IPS-20b (cell line): ENCODE results near the gene IL20RA.
A peak's percentile ranks its signal among the peaks of the same experiment; 100 is the strongest.

Source experiments
- H3K27ac ChIP-seq: one replicate; pipeline ENCODE4 v1.5.1; 2013; ENCODE audit warnings: low read length
- H3K27me3 ChIP-seq: 2 replicates; pipeline ENCODE4 v1.6.1; 2013; ENCODE audit warnings: mild to moderate bottlenecking, low read length, inconsistent platforms; ENCODE audit not compliant: insufficient read depth
- H3K36me3 ChIP-seq: 2 replicates; pipeline ENCODE4 v1.6.1; 2013; ENCODE audit warnings: low read depth, mild to moderate bottlenecking, inconsistent platforms, low read length, moderate library complexity; ENCODE audit not compliant: insufficient read depth
- H3K4me1 ChIP-seq: 2 replicates; pipeline ENCODE4 v1.6.1; 2013; ENCODE audit warnings: mild to moderate bottlenecking, control low read depth, inconsistent platforms, low read length, moderate library complexity; ENCODE audit not compliant: insufficient read depth
- H3K4me3 ChIP-seq: 2 replicates; pipeline ENCODE4 v1.5.1; 2013; ENCODE audit warnings: mild to moderate bottlenecking, low read length, inconsistent platforms
- H3K9ac ChIP-seq: 2 replicates; pipeline ENCODE4 v1.6.1; 2013; ENCODE audit warnings: low read depth, mild to moderate bottlenecking, inconsistent platforms, low read length, moderate library complexity
- H3K9me3 ChIP-seq: 2 replicates; pipeline ENCODE4 v1.6.1; 2013; ENCODE audit warnings: mild to moderate bottlenecking, low read depth, low read length, inconsistent platforms; ENCODE audit not compliant: insufficient read depth

The IL20RA gene

DNA sequence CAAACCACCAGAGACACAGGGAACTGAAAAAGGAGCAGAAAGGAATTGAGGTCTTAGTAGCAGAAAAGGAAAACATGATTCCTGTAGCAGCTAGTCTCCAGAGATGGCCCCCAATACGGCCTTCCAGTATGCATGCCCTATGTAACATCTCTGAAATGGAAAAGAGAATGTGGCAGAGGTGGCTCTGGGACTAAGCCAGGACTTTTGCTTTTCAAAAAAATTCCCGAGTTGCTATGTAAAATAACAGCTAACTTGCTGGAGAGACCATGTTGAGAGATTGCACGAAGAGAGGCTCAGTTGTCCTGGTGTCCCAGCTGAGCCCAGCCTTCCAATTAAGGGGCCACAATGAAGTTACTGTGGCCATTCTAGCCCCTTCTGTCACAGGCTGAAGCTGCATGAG is 27.7 kb downstream of the IL20RA start:
- no peaks in the 10 kb centered on the region; the same call in 1 of the 2 replicates for H3K9me3 ChIP-seq
- H3K27ac ChIP-seq: no peak overlapping the region
- H3K36me3 ChIP-seq: no peaks in the 10 kb centered on the region
- no peak overlapping the region for H3K9ac ChIP-seq
- 0 out of 2 replicates have a peak, but pooled peaks cover 4% of the 10 kb centered on the region for H3K4me1 ChIP-seq
- no peak overlapping the region for H3K4me3 ChIP-seq
- H3K27me3 ChIP-seq: no peaks in the 10 kb centered on the region

DNA sequence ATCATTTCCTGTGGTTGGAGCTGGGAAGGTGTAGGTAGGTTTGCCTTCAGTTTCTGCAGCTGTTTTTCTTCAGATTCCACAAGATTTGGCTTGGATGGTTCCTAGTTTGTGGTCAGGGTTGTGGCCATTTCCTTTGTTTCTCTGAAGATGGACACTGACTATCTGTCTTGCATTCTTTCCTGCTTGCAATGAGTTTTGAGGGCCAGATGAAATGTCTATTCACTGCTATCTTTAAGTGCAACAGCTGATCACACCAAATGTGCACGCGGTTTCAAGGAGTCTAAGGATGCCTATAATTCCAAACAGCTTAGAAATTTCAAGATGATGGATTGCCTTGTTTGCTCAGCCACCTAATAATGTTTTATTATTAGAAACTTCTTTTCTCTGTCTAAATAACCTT is 28.4 kb downstream of the IL20RA start:
- Histone ChIP-seq H3K27ac (no peak overlapping the region), H3K27me3 (no peaks in the 10 kb centered on the region), H3K4me1 (0 out of 2 replicates have a peak, but pooled peaks cover 4% of the 10 kb centered on the region), H3K9ac (no peak overlapping the region), H3K36me3 (no peaks in the 10 kb centered on the region), H3K4me3 (no peak overlapping the region), H3K9me3 (no peaks in the 10 kb centered on the region; the same call in 1 of the 2 replicates)

DNA sequence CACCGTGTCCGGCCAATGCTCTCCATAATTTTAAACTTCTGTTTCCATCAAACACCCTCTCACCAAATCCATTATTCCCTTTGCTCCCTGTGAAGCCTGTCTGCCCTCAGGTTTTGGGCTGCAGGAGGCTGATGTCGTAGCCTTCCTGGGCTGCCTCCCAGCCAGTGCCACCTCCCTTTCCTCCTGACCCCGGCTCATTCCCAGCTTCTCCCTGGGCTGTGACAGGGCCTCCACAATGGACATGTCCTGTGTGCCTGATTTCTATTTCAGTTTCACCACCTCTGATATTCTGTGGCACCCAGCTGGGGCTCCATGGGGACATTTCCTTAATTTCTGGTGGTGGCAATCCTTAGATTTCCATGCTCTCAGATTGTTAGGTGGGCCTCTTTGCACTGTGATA is 28.8 kb downstream of the IL20RA start:
- H3K4me3 ChIP-seq: no peak overlapping the region
- no peaks in the 10 kb centered on the region for H3K27me3 ChIP-seq
- no peaks in the 10 kb centered on the region; the same call in 1 of the 2 replicates for H3K9me3 ChIP-seq
- H3K27ac ChIP-seq: no peak overlapping the region
- 0 out of 2 replicates have a peak, but pooled peaks cover 4% of the 10 kb centered on the region for H3K4me1 ChIP-seq
- no peaks in the 10 kb centered on the region for H3K36me3 ChIP-seq
- H3K9ac ChIP-seq: no peak overlapping the region

GRCh38 chr6:137013738-137014602 is 30.8 kb downstream of the IL20RA start:
- no peak overlapping the region for H3K4me3 ChIP-seq
- H3K27me3 ChIP-seq: no peaks in the 10 kb centered on the region
- H3K4me1 ChIP-seq: 0 out of 2 replicates have a peak, but pooled peaks cover 4% of the 10 kb centered on the region
- no peak overlapping the region for H3K27ac ChIP-seq
- H3K9ac ChIP-seq: no peak overlapping the region
- H3K36me3 ChIP-seq: no peaks in the 10 kb centered on the region
- H3K9me3 ChIP-seq: no peaks in the 10 kb centered on the region

DNA sequence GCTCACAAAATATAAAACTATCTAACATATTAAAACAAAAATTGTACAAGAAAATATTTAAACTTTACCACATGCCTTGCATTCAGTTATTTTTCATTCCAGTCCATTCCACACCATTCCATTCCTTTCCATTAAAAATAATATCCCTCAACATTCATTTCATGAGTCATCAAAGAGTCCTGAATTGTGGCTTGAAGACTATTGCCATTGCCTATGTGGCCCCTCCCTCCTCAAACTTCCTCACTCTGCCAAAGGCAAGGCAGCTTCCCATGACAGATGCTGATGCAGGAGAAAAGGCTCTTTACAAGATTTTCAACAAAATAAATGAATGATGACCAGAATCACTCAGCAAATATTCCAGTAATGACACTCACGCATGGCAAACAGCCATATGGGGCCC is 31.7 kb downstream of the IL20RA start:
- no peaks in the 10 kb centered on the region for H3K27me3 ChIP-seq
- H3K36me3 ChIP-seq: no peaks in the 10 kb centered on the region
- no peak overlapping the region for H3K9ac ChIP-seq
- H3K9me3 ChIP-seq: no peaks in the 10 kb centered on the region
- H3K4me1 ChIP-seq: 0 out of 2 replicates have a peak, but pooled peaks cover 4% of the 10 kb centered on the region
- H3K27ac ChIP-seq: no peak overlapping the region
- H3K4me3 ChIP-seq: no peak overlapping the region

DNA sequence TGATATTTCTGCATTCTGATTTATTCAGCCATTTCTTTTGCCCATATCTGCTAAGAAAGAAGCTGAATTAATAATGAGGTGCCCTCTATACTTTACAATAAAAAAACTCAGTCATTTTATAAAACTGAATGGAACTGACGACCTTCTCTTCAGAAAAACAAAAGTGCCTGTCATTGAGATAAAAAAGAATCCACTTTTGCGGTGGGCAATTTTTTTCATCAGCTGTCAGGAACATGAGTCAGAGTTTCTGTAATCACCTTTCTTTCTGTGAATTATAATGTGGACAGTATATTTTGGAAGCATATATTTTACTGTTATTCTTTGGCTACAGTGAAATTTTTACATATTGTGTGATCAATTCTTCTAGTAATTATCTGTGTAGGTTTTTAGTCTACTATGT is 33.4 kb downstream of the IL20RA start:
- no peaks in the 10 kb centered on the region for H3K36me3 ChIP-seq
- no peaks in the 10 kb centered on the region for H3K4me1 ChIP-seq
- no peak overlapping the region for H3K9ac ChIP-seq
- no peaks in the 10 kb centered on the region for H3K27me3 ChIP-seq
- no peak overlapping the region for H3K27ac ChIP-seq
- no peak overlapping the region for H3K4me3 ChIP-seq
- no peaks in the 10 kb centered on the region for H3K9me3 ChIP-seq

- Histone ChIP-seq H3K27me3 (no peaks in the 10 kb centered on the region), H3K27ac (no peak overlapping the region), H3K4me3 (no peak overlapping the region), H3K9me3 (no peaks in the 10 kb centered on the region), H3K36me3 (no peaks in the 10 kb centered on the region), H3K9ac (no peak overlapping the region), H3K4me1 (no peaks in the 10 kb centered on the region)
Observed at GRCh38 chr6:137010128-137010718, 34.5 kb downstream of the IL20RA start.

DNA sequence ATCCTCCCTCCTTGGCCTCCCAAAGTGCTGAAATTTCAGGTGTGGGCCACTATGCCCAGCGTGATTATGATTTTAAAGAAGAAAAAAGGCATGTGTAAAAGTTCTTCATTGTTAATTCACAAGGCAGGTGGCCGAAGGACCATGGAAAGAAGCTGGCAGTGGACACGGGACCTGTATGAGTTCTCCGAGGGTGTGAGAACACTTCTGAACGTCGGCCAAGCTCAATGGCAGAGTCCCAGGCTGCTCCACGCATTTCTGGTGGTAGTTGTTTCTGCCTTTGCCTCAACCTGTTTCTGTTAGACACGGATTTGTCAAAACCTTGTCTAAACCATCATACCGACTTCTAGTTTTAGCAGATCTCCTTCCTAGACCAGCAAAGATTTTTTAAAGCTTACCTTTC is 36.6 kb downstream of the IL20RA start:
- Histone ChIP-seq H3K4me3 (no peak overlapping the region), H3K9me3 (no peaks in the 10 kb centered on the region), H3K27ac (no peak overlapping the region), H3K36me3 (no peaks in the 10 kb centered on the region), H3K27me3 (peaks cover 6% of the 10 kb centered on the region), H3K9ac (no peak overlapping the region), H3K4me1 (no peaks in the 10 kb centered on the region)

- Histone ChIP-seq H3K9me3 (no peaks in the 10 kb centered on the region), H3K27ac (no peak overlapping the region), H3K4me1 (peaks cover 14% of the 10 kb centered on the region; the same call in 1 of the 2 replicates), H3K4me3 (no peak overlapping the region), H3K9ac (no peak overlapping the region), H3K27me3 (peaks cover 12% of the 10 kb centered on the region), H3K36me3 (no peaks in the 10 kb centered on the region)
Observed at GRCh38 chr6:137006056-137006455, 38.7 kb downstream of the IL20RA start.

DNA sequence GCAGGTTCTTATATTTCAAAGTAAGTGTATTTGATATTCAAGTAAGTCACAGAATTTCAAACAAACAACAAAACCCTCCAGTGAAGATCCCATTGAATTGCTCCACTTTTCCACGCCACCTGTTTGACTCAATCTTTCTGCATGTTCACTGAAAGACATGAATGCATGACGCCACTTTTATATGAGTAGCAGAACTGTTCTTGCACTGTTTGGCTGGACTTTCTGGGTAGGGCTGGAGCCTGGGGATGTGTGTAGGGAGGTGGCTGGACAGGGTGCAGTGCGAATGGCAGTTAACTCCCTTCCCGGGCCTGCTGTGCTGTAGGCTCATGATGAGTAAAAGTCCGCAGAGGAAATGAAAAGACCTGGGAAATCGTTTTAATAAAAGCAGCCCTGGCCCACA is 39.7 kb downstream of the IL20RA start:
- Histone ChIP-seq H3K36me3 (no peaks in the 10 kb centered on the region), H3K9me3 (no peaks in the 10 kb centered on the region), H3K27me3 (peaks cover 12% of the 10 kb centered on the region), H3K9ac (no peak overlapping the region), H3K27ac (no peak overlapping the region), H3K4me1 (peaks cover 16% of the 10 kb centered on the region; the same call in 1 of the 2 replicates), H3K4me3 (no peak overlapping the region)

GRCh38 chr6:137002505-137002904 is 42.3 kb downstream of the IL20RA start:
- peaks cover 16% of the 10 kb centered on the region; the same call in 1 of the 2 replicates for H3K4me1 ChIP-seq
- no peaks in the 10 kb centered on the region for H3K36me3 ChIP-seq
- no peaks in the 10 kb centered on the region for H3K9me3 ChIP-seq
- peak overlapping the region; percentile 51; the same call in 1 of the 2 replicates for H3K4me3 ChIP-seq
- no peak overlapping the region for H3K27ac ChIP-seq
- H3K27me3 ChIP-seq: peaks cover 12% of the 10 kb centered on the region
- no peak overlapping the region for H3K9ac ChIP-seq

DNA sequence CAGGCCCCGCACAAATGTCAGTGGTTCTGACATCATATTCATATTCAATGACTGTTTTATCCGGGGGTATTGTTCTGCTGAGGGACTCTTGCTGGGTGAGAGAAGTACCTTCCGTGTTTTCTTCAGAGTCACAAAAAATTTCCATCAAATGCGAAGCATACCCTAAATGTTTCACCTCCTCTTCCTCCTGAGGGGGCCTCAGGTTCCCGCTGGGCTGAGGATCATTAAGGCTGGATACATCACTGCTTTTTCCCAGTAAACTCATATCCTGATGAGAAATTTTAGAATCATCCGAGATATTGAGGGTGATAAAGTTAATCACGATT is 42.8 kb downstream of the IL20RA start:
- Histone ChIP-seq H3K9me3 (no peaks in the 10 kb centered on the region), H3K4me3 (peak overlapping the region; percentile 51; the same call in 1 of the 2 replicates)

More for the DNA sequence above, 42.8 kb downstream of the IL20RA start:
- no peak overlapping the region for H3K9ac ChIP-seq
- peaks cover 12% of the 10 kb centered on the region for H3K27me3 ChIP-seq
- no peaks in the 10 kb centered on the region for H3K36me3 ChIP-seq
- H3K27ac ChIP-seq: no peak overlapping the region
- H3K4me1 ChIP-seq: peaks cover 16% of the 10 kb centered on the region; the same call in 1 of the 2 replicates
